ENCODE measurements around the gene MPPED2.

DNA sequence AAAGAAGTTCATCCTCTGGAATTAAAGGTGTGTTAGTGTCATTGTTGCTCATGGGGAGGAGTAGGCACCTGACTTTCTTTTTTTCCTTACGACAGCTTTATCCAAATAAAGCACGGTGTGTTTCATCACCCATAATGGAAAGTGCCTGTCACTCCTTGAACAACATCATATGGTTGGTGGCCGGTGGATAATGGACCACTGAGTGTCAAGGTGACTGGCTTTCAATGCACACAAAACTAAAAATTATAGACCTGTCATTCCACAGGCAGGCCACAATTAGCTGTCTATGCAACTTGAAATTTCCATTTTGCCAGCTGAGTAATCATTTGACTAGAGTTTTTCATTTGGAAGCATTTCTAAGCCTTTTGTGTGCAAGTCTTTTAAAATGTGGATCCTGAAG lies 45.0 kb upstream of the MPPED2 start:
- no peak for TF ChIP-seq CTCF (IDR thresholded peaks at IDR 0.05)
- TF ChIP-seq POLR2A (IDR thresholded peaks at IDR 0.05): no peak
- no peak for TF ChIP-seq EP300 (IDR thresholded peaks at IDR 0.05)
